ENCODE results near the gene TMEM267.

TMEM267 gene

GRCh38 chr5:43416803-43417394 is 66.8 kb downstream of the TMEM267 start:
- TF ChIP-seq CTCF (IDR thresholded peaks at IDR 0.05; ENCODE audit: insufficient read depth, low read depth, low read length, missing control alignments), result no peak
- no peak for DNase-seq (ENCODE audit: low read depth)
- no peak overlapping the region for H3K4me3 ChIP-seq (ENCODE audit: low read length)

DNA sequence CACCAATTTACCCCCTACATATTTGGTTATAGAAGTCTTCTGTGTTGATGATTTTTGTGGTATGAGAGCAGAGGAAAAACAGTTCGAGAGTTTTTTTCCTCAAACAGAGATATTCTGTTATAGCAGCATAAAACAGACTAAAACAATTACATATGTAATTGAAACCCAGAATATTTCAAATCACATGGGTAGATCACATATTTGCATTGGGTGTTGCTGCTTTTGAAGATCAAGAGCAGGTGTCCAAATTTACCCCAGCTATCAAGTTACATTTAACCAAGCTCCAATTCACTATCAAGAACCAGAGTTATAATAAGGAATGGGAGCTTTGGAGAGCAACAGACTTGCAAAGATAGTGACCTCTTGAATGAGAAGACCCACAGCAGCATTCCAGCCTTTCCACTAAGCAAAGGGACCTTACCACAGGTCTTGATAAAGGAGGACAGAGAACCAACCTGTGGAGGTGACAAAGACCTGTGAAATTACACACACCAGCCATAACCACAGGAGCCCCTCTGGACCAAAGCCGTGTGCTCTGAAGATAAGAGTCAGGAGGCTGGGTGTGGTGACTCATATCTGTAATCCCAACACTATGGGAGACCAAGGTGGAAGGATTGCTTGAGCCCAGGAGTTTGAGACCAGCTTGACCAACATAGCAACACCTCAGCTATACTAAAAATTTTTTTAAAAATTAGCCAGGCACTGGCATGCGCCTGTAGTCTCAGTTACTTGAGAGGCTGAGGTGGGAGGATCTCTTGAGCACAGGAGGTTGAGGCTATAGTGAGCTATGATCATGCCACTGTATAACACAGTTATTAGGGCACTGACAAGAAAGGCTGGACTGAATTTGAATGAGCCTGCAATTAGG is 67.5 kb downstream of the TMEM267 start:
- DNase-seq (ENCODE audit: low read depth), result no peak
- H3K4me3 ChIP-seq (ENCODE audit: low read length), result no peak overlapping the region
- TF ChIP-seq CTCF (IDR thresholded peaks at IDR 0.05; ENCODE audit: insufficient read depth, low read depth, low read length, missing control alignments), result no peak

DNA sequence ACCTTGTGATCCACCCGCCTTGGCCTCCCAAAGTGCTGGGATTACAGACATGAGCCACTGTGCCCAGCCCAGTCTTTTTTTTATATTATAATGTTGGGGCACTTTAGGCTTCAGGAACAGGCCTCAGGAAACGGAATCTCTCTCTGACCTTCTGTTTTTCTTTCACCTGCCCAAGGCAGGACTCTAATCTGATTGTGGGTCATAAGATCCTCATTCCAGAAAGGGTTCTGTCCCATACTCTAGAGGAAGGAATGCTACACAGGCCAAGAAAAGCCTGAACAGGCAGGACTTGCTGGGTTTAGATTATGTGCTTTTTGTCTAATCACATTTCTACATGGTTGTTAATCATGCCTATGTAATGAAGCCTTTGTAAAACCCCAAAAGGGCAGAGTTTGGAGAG is 69.7 kb downstream of the TMEM267 start:
- TF ChIP-seq CTCF (IDR thresholded peaks at IDR 0.05; ENCODE audit: insufficient read depth, low read depth, low read length, missing control alignments), result no peak
- H3K4me3 ChIP-seq (ENCODE audit: low read length), result no peak overlapping the region
- DNase-seq (ENCODE audit: low read depth), result no peak

DNA sequence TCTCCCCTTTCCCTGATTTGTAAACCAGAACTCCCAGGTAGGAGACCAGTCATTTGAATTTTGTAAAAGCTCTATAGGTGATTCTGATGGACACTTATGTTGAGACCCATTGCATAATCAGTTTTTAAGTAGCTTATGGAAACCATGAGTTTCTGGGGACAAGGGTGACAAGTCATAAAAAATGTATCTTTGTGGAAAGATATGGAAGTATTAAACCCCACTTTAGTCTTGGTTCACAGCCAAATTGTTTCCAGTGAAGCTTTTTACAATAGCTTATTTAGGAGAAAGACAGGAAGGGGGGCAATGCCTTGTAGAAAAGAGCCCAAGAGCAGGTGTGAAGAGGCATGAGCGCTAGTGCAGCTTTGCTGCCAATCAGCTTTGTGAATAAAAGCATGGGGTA is 71.0 kb downstream of the TMEM267 start:
- H3K4me3 ChIP-seq (ENCODE audit: low read length), result no peak overlapping the region
- no peak for TF ChIP-seq CTCF (IDR thresholded peaks at IDR 0.05; ENCODE audit: insufficient read depth, low read depth, low read length, missing control alignments)
- DNase-seq (ENCODE audit: low read depth), result no peak

DNA sequence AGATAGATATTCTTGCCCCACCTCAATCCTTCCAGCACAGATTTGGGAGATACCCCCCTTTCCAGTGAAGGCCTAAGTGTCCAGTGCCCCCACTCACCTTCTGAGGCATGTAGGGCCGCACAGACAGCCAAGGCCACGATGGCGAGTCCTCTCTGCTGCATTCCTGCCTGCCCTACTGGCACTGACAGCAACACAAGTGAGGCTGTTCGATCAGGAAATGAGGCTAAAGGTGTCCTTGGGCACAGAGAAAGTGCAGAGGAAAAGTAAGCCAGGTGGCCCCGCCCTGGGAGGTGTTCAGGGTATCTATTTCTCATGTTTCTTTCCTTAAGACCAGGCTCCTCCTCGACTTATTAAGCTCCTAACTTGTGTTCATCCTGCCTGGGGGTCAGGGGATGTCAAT is 71.5 kb downstream of the TMEM267 start, which contains the start of gene CCL28:
Gene CCL28 (minus strand): TSS at position 236 of the 400 bp plus-strand sequence. CDS start 75 bp downstream, at position 161.
- H3K4me3 ChIP-seq (ENCODE audit: low read length), result no peak within 1 kb of the TSS

GRCh38 chr5:43411495-43411894 is 72.2 kb downstream of the TMEM267 start:
- no peak for DNase-seq (ENCODE audit: low read depth)
- no peak for TF ChIP-seq CTCF (IDR thresholded peaks at IDR 0.05; ENCODE audit: insufficient read depth, low read depth, low read length, missing control alignments)
- no peak overlapping the region for H3K4me3 ChIP-seq (ENCODE audit: low read length)

More for the DNA sequence above, 71.5 kb downstream of the TMEM267 start, which contains the start of gene CCL28:
- TF ChIP-seq CTCF (IDR thresholded peaks at IDR 0.05; ENCODE audit: insufficient read depth, low read depth, low read length, missing control alignments), result no peak
- DNase-seq (ENCODE audit: low read depth), result no peak
